GM19193 (cell line): Measurements from ENCODE around the gene RNF111.

Experiments used
- POLR2A ChIP-seq: IDR thresholded peaks from 4 replicates; pipeline ENCODE4 v1.6.1; 2011; ENCODE audit not compliant: insufficient read depth, insufficient read length; ENCODE audit errors: extremely low read depth

Gene RNF111

GRCh38 chr15:59140422-59141226, 153.2 kb downstream of the RNF111 start:
- TF ChIP-seq POLR2A, result no peak

GRCh38 chr15:59143281-59143680, 155.8 kb downstream of the RNF111 start:
- TF ChIP-seq POLR2A, result no peak
